ENCODE data around the gene CDIP1. TPM values are rescaled to one million over a fixed set of nuclear protein-coding genes. Genes with fewer than 3 reads are reported as not detected.

Gene CDIP1
- total RNA-seq, 1 experiment from 2014 or later, result 49.7 TPM

GRCh38 chr16:4510747-4511426 is 27.7 kb downstream of the CDIP1 start:
- TF ChIP-seq CTCF (conservative IDR thresholded peaks at IDR 0.05), result no peak
- H3K27ac Mint-ChIP-seq, result peak overlapping the region; percentile 9 to 65 (median 46); a peak in 3 of 7 replicates
- no peak overlapping the region for H2BK12ac ChIP-seq (ENCODE audit: insufficient read length, low read depth, low read length)

More at GRCh38 chr16:4510747-4511426, 27.7 kb downstream of the CDIP1 start:
- no peak for DNase-seq
- Histone ChIP-seq H2BK5ac (ENCODE audit: insufficient read length, low read length) (no peak overlapping the region), H3K27ac (ENCODE audit: insufficient read length, low read depth, low read length) (no peak overlapping the region), H2BK15ac (ENCODE audit: low read depth, low read length) (no peak overlapping the region), H3K27me3 (ENCODE audit: insufficient read depth, low read length) (no peaks in the 10 kb centered on the region), H3K14ac (ENCODE audit: insufficient read depth, low read length) (no peak overlapping the region), H3K4me1 (ENCODE audit: insufficient read depth, low read length) (no peaks in the 10 kb centered on the region), H2BK120ac (ENCODE audit: low read depth, low read length, poor library complexity, severe bottlenecking) (no peak overlapping the region), H3K9ac (ENCODE audit: extremely low read depth, insufficient read length, low read length) (no peak overlapping the region), H3K79me1 (ENCODE audit: insufficient read depth, low read depth, low read length, poor library complexity, severe bottlenecking) (no peaks in the 10 kb centered on the region), H3K56ac (ENCODE audit: insufficient read length, low read depth, low read length) (no peak overlapping the region), H3K4me2 (ENCODE audit: insufficient read depth, insufficient read length, low read length) (no peak overlapping the region), H2AK5ac (ENCODE audit: insufficient read length, low read length) (no peak overlapping the region), H3K23me2 (ENCODE audit: insufficient read length, low read depth, low read length, poor library complexity, severe bottlenecking) (no peaks in the 10 kb centered on the region), H2BK20ac (ENCODE audit: low read depth, low read length, poor library complexity, severe bottlenecking) (no peak overlapping the region), H2AFZ (ENCODE audit: low read length) (no peak overlapping the region), H4K5ac (ENCODE audit: insufficient read length, low read depth, low read length) (no peak overlapping the region), H3T11ph (ENCODE audit: low read length) (no peak overlapping the region), H3K18ac (ENCODE audit: insufficient read length, low read depth, low read length) (no peak overlapping the region), H4K20me1 (ENCODE audit: control insufficient read depth, insufficient read depth, insufficient read length) (no peaks in the 10 kb centered on the region), H3K9me3 (ENCODE audit: control insufficient read depth, low read depth, low read length) (no peaks in the 10 kb centered on the region), H3K4ac (ENCODE audit: low read depth, low read length) (no peak overlapping the region), H3K79me2 (ENCODE audit: insufficient read depth, low read length) (no peaks in the 10 kb centered on the region), H3K23ac (ENCODE audit: insufficient read length, low read depth, low read length) (no peak overlapping the region), H4K8ac (replicated peaks; ENCODE audit: insufficient read length, low read depth, low read length) (no peak overlapping the region), H4K91ac (ENCODE audit: insufficient read length, low read depth, low read length) (no peak overlapping the region)
- no peaks in the 10 kb centered on the region; the same call in 1 of the 2 replicates for H3K27me3 Mint-ChIP-seq (ENCODE audit: low read depth)
- peaks cover 8 to 15% of the 10 kb centered on the region in 2 experiments; a peak in 3 of 4 replicates for H3K4me1 Mint-ChIP-seq
- WGBS (ENCODE audit: extremely low coverage, insufficient read length, low lambda C conversion rate), result no CpG with 5 or more reads among the region's 14 CpGs
- H3K36me3 Mint-ChIP-seq (ENCODE audit: insufficient read depth in 1 of 3, low read depth in 3 of 3), result peaks cover 16 to 55% (median 42%) of the 10 kb centered on the region in 3 experiments; a peak in 6 of 7 replicates
- no peaks in the 10 kb centered on the region for H3K9me3 Mint-ChIP-seq
- peak overlapping the region in 1 of 2 experiments; percentile 67; a peak in 1 of 5 replicates for H3K4me3 Mint-ChIP-seq
